ENCODE results near the gene BEX4. TPM values are rescaled to one million over a fixed set of nuclear protein-coding genes. Genes with fewer than 3 reads are reported as not detected.
"Not testable (repeated sequence)": the region's sequence is repeated elsewhere in the genome, so short reads cannot be mapped to it uniquely, and the experiment has no call there.

The BEX4 gene
- total RNA-seq, 1 donor from 2014 or later: 8.4 TPM

- intact Hi-C loops (cut with micrococcal nuclease): not testable (repeated sequence)
These were observed 20.7 kb downstream of the BEX4 start for GRCh38 chrX:103235608-103236007.

- intact Hi-C loops (cut with micrococcal nuclease): no loop called here
These were observed 21.4 kb downstream of the BEX4 start for GRCh38 chrX:103236296-103236695.

GRCh38 chrX:103240155-103240554, 25.2 kb downstream of the BEX4 start:
- intact Hi-C loops (cut with micrococcal nuclease): no loop called here

GRCh38 chrX:103248553-103248952, 33.6 kb downstream of the BEX4 start:
- intact Hi-C loops (cut with micrococcal nuclease): loop anchor here (1.0 kb wide), 1 partner anchor 37 kb away; no protein-coding TSS in a partner anchor

- intact Hi-C loops (cut with micrococcal nuclease): no loop called here
These were observed 34.9 kb downstream of the BEX4 start for GRCh38 chrX:103249805-103250204.

GRCh38 chrX:103250977-103251376, 36.1 kb downstream of the BEX4 start:
- intact Hi-C loops (cut with micrococcal nuclease): no loop called here

GRCh38 chrX:103253608-103254007, 38.7 kb downstream of the BEX4 start:
- intact Hi-C loops (cut with micrococcal nuclease): loop anchor here (1.0 to 2.0 kb wide), 2 partner anchors 38 to 57 kb away; partner anchors contain the start of genes BEX2 and BEX4

- intact Hi-C loops (cut with micrococcal nuclease): loop anchor here (1.0 to 2.0 kb wide), 2 partner anchors 39 to 57 kb away; partner anchors contain the start of genes BEX2 and BEX4
These were observed 39.4 kb downstream of the BEX4 start for GRCh38 chrX:103254171-103254824.

- intact Hi-C loops (cut with micrococcal nuclease): loop anchor here (1.0 to 2.0 kb wide), 2 partner anchors 40 to 56 kb away; partner anchors contain the start of genes BEX2 and BEX4
These were observed 40.1 kb downstream of the BEX4 start, which contains the start of gene TCEAL8 for GRCh38 chrX:103254921-103255493. Gene TCEAL8, minus strand, starts transcription at chrX:103255155. Its CDS starts 1,176 bp downstream, at chrX:103253979.

GRCh38 chrX:103256651-103257050, 41.7 kb downstream of the BEX4 start:
- intact Hi-C loops (cut with micrococcal nuclease): no loop called here

GRCh38 chrX:103258275-103258674, 43.4 kb downstream of the BEX4 start:
- intact Hi-C loops (cut with micrococcal nuclease): no loop called here

Other genes with a start within 250 kb of the BEX4 start
- 0.23 TPM in 1 of 2 replicates, not detected in the other for gene BEX1, start 150.9 kb upstream of the BEX4 start, total RNA-seq
- gene NXF3, start 122.0 kb upstream of the BEX4 start, total RNA-seq: not detected in 2 replicates
- 32.4 and 32.6 TPM in 2 replicates for gene TCEAL8, start 40.0 kb downstream of the BEX4 start, total RNA-seq
- gene TCEAL5, start 61.6 kb downstream of the BEX4 start, total RNA-seq: not detected in 2 replicates
- gene BEX2, start 95.9 kb downstream of the BEX4 start, total RNA-seq: 2.8 and 3.0 TPM in 2 replicates
- gene TCEAL7, start 115.1 kb downstream of the BEX4 start, total RNA-seq: not detected in 2 replicates
- 0.41 TPM in 2 replicates for gene TCEAL9, start 141.4 kb downstream of the BEX4 start, total RNA-seq
- gene BEX3, start 161.4 kb downstream of the BEX4 start, total RNA-seq: 8.0 and 9.1 TPM in 2 replicates

Measured in T-helper 2 cell treated with Interferon-gamma antibody and Interleukin-4, amounts not matched to agents 100 ng/mL and 5 ng/mL, for 36 hours (primary cell).